SH-SY5Y (cell line): ENCODE results near the gene TMEM232.

ENCODE experiments used
- GATA2 ChIP-seq: IDR thresholded peaks from 2 replicates; pipeline ENCODE4 v1.6.1; 2011; ENCODE audit warnings: mild to moderate bottlenecking, low read depth, low read length
- GATA3 ChIP-seq: IDR thresholded peaks from 2 replicates; pipeline ENCODE4 v1.6.1; 2011; ENCODE audit warnings: low read depth, mild to moderate bottlenecking, low read length, moderate library complexity

- TF ChIP-seq GATA3: no peak
- no peak for TF ChIP-seq GATA2
Measured at GRCh38 chr5:110738812-110739651, 12.6 kb upstream of the TMEM232 start, which contains the start of gene SLC25A46.
